Sigmoid colon (tissue), 7 donors: ENCODE measurements around the gene SLC6A5. TPM values are rescaled to one million over a fixed set of nuclear protein-coding genes. Genes with fewer than 3 reads are reported as not detected.
"Not testable (repeated sequence)": the region's sequence is repeated elsewhere in the genome, so short reads cannot be mapped to it uniquely, and the experiment has no call there.

ENCODE experiments used
- DNase-seq: peaks from one replicate; pipeline ENCODE4 v3.0.0-alpha.2; 2019
- H3K27ac ChIP-seq, 4 donors: fragments of 200-600 bp; sonication (generic); one replicate each; pipeline ENCODE4 v1.5.1; 2016 to 2019; ENCODE audit warnings: mild to moderate bottlenecking in 1 of 4
- H3K27me3 ChIP-seq, 3 donors: fragments of 200-600 bp; sonication (generic); one replicate each; pipeline ENCODE4 v1.5.1; 2019; ENCODE audit warnings: mild to moderate bottlenecking in 1 of 3
- H3K36me3 ChIP-seq, 4 donors: fragments of 200-600 bp; sonication (generic); one replicate each; pipeline ENCODE4 v1.5.1; 2016 to 2019
- H3K4me1 ChIP-seq, 4 donors: fragments of 200-600 bp; sonication (generic); one replicate each; pipeline ENCODE4 v1.5.1; 2017 to 2019
- H3K4me3 ChIP-seq, 4 donors: fragments of 200-600 bp; sonication (generic); one replicate each; pipeline ENCODE4 v1.5.1; 2017 to 2019; ENCODE audit warnings: mild to moderate bottlenecking in 2 of 4, moderate library complexity in 1 of 4
- H3K9me3 ChIP-seq, 4 donors: fragments of 200-600 bp in 3 of 4; sonication (generic) in 3 of 4; one replicate each; pipeline versions ENCODE4 v1.5.1 to v1.6.1; 2013 to 2019
- EP300 ChIP-seq, 4 donors: sonication (generic); formaldehyde crosslinking; IDR thresholded peaks; one replicate each; pipeline ENCODE4 v1.6.1; 2017; ENCODE audit warnings: antibody characterized with exemption in 4 of 4
- POLR2A ChIP-seq, 2 donors: fragments of 450-650 bp; IDR thresholded peaks; one replicate each; pipeline ENCODE4 v1.6.1; 2016; ENCODE audit warnings: antibody characterized with exemption in 2 of 2, mild to moderate bottlenecking in 2 of 2, moderate library complexity in 2 of 2
- POLR2AphosphoS5 ChIP-seq, 4 donors: sonication (generic); formaldehyde crosslinking; IDR thresholded peaks; one replicate each; pipeline ENCODE4 v1.6.1; 2017; ENCODE audit warnings: antibody characterized with exemption in 4 of 4
- WGBS, 2 donors: extraction: QIAGEN DNeasy Blood & Tissue Kit; methylation state at CpG; one replicate each; pipeline ENCODE4 v1.1.7; 2013; 5-methylcytosine and 5-hydroxymethylcytosine counted together
- intact Hi-C: fragments of 100-400 bp; cut with DNase I; formaldehyde crosslinking; loops from one replicate; pipeline ENCODE4 v1.15.1; 2023
- polyA plus RNA-seq, 3 donors: library from polyadenylated mRNA; stranded (reverse); fragments of 200-250 nt; gene quantifications; one replicate each; pipeline ENCODE4 v1.2.3, GENCODE V29; 2013
- total RNA-seq, 4 donors: library from RNA; depleted of rRNA; stranded (reverse); fragments of >200 nt; gene quantifications; one replicate each; pipeline ENCODE4 v1.1.0, GENCODE V29; 2016
- TF ChIP-seq, protein P1 (sequence below), 4 experiments: fragments of 450-650 bp in 3 of 4; fragments of 200-600 bp in 1 of 4; IDR thresholded peaks; one replicate each; pipeline ENCODE4 v1.5.1; 2016 to 2019; ENCODE audit warnings: antibody characterized with exemption in 4 of 4, mild to moderate bottlenecking in 3 of 4, moderate library complexity in 2 of 4
- donor health status: healthy with polysubstance abuse.
- donor health status: Bipolar disorder and iron deficiency.
- donor health status: healthy.

The SLC6A5 gene
- total and polyA plus RNA-seq, 7 donors, result under 0.01 TPM; not detected in 6

DNA sequence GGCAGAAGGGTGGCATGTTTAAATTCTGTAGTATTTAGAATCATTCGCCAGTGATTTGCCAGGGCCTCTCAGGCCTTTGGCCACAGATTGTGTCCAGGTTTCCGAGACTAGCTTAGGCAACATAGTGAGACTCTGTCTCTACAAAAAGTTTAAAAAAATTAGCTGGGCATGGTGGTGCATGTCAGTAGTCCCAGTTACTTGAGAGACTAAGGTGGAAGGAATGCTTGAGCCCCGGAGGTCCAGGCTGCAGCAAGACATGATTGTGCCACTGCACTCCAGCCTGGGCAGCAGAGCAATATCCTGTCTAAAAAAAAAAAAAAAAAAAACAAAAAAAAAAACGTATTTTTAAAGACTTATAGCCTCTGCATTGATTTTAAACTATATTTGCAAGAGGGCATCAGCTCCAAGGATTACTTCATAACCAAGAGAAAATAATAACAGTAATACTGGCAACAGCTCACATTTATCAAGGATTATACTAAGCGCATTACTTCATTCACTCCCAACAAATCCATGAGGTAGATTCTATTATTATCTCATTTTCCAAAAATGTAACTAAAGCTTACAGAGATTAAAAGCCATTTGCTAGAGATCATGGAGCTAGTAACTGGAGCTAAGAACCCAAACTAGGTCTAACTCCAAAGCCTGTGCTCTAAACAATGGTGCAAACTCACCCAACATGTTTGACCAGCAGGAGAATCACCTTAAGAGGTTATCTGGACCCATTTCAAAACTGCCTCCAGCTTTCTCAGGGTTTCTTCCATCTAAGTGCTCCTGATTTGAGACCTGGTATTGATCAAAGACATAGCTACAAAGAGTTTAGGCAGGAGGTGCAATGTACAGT is 32.6 kb upstream of the SLC6A5 start:
- intact Hi-C loops, result no loop called here
- Histone ChIP-seq H3K4me1 (no peaks in the 10 kb centered on the region), H3K9me3 (no peaks in the 10 kb centered on the region), H3K36me3 (no peaks in the 10 kb centered on the region), H3K27ac (no peak overlapping the region), H3K4me3 (no peak overlapping the region), H3K27me3 (no peaks in the 10 kb centered on the region)
- no peak for DNase-seq
- no peak for TF ChIP-seq POLR2A (IDR thresholded peaks at IDR 0.05)
- no peak for TF ChIP-seq EP300 (IDR thresholded peaks at IDR 0.05)
- no peak for TF ChIP-seq POLR2AphosphoS5 (IDR thresholded peaks at IDR 0.05)
- TF ChIP-seq, protein P1, sequence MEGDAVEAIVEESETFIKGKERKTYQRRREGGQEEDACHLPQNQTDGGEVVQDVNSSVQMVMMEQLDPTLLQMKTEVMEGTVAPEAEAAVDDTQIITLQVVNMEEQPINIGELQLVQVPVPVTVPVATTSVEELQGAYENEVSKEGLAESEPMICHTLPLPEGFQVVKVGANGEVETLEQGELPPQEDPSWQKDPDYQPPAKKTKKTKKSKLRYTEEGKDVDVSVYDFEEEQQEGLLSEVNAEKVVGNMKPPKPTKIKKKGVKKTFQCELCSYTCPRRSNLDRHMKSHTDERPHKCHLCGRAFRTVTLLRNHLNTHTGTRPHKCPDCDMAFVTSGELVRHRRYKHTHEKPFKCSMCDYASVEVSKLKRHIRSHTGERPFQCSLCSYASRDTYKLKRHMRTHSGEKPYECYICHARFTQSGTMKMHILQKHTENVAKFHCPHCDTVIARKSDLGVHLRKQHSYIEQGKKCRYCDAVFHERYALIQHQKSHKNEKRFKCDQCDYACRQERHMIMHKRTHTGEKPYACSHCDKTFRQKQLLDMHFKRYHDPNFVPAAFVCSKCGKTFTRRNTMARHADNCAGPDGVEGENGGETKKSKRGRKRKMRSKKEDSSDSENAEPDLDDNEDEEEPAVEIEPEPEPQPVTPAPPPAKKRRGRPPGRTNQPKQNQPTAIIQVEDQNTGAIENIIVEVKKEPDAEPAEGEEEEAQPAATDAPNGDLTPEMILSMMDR (IDR thresholded peaks at IDR 0.05), result no peak
- 66 to 74% methylated on average over 5 of the region's 5 CpGs for WGBS, 2 donors

DNA sequence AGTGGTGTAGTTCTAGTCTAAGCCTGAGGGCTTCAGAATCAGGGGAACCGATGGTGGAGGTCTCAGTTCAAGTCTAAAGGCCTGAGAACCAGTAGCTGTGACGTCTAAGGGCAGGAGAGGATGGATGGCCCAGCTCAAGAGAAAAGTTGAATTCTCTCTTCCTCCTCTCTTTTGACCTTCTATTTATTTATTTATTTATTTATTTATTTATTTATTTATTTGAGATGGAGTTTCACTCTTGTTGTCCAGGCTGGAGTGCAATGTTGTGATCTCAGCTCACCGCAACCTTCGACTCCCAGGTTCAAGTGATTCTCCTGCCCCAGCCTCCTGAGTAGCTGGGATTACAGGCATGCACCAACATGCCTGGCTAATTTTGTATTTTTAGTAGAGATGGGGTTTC is 19.7 kb upstream of the SLC6A5 start:
- intact Hi-C loops, H3K27me3 ChIP-seq, H3K4me3 ChIP-seq, H3K27ac ChIP-seq, H3K4me1 ChIP-seq, H3K9me3 ChIP-seq, DNase-seq, H3K36me3 ChIP-seq: not testable (repeated sequence)
- WGBS, 2 donors, result 82 to 89% methylated on average over 4 of the region's 4 CpGs

DNA sequence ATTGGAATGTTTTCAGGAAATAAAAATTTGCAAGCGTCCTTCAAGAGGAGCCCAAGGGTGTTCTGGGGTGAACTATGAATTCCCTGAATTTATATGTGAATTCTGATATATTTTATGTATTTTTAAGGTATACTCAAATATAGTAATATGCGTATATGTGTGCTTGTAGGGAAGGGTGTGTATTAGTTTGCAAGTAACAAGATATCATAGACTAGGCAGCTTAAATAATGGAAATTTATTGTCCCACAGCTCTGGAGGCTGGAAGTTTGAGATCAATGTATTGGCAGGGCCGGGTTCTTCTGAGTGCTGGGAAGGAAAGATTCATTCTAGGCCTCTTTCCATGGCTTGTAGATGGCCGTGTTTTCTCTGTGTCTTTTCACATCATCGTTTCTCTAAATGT is 16.2 kb upstream of the SLC6A5 start:
- 61 to 68% methylated on average over 5 of the region's 5 CpGs for WGBS, 2 donors
- no peaks in the 10 kb centered on the region for H3K36me3 ChIP-seq
- DNase-seq, result no peak
- H3K27me3 ChIP-seq, result no peaks in the 10 kb centered on the region
- intact Hi-C loops, result no loop called here
- H3K9me3 ChIP-seq, result no peaks in the 10 kb centered on the region
- no peak overlapping the region for H3K4me3 ChIP-seq
- TF ChIP-seq EP300 (IDR thresholded peaks at IDR 0.05) (no peak), POLR2A (IDR thresholded peaks at IDR 0.05) (no peak), POLR2AphosphoS5 (IDR thresholded peaks at IDR 0.05) (no peak)
- TF ChIP-seq, protein P1 (IDR thresholded peaks at IDR 0.05), result no peak
- H3K4me1 ChIP-seq, result no peaks in the 10 kb centered on the region
- H3K27ac ChIP-seq, result no peak overlapping the region

DNA sequence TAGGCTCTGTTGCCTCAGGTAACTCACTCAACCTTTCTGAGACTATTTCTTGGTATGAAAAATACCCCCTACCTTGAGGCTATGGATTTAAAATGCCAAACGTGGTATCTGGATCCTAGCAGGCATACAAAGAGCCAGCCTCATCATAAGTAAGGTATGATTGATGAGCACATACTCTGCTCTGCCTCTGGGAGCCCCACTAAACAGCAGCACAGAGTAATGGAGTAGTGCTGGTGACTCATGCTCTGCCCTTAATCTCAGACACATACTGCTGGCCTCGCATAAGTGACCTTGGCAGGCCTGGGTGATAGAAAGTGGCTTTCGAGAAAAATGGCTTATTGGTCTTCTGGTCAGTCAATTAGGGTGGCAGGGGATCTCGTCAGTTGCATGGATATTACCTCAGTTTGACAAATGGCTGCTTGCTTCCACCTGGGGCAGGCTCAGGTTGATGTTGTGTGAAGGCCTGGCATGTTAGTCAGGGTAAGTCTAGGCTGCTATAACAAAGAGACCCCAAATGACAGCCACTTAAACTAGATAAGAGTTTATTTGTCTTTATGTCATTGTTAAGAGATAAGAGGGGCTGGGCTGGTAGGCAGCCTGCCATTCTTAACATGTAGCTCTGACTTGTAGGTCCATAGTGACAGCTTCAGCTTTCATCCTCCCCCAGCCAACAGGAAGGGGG is 15.2 kb upstream of the SLC6A5 start:
- intact Hi-C loops, result no loop called here
- 67 to 70% methylated on average over 4 of the region's 4 CpGs for WGBS, 2 donors
- no peaks in the 10 kb centered on the region for H3K36me3 ChIP-seq
- no peak overlapping the region for H3K27ac ChIP-seq
- H3K27me3 ChIP-seq, result peaks cover 0 to 3% (median 0%) of the 10 kb centered on the region in 3 donors
- H3K4me3 ChIP-seq, result no peak overlapping the region
- H3K9me3 ChIP-seq, result no peaks in the 10 kb centered on the region
- H3K4me1 ChIP-seq, result no peaks in the 10 kb centered on the region
- DNase-seq, result no peak
- TF ChIP-seq EP300 (IDR thresholded peaks at IDR 0.05) (no peak), POLR2AphosphoS5 (IDR thresholded peaks at IDR 0.05) (no peak), POLR2A (IDR thresholded peaks at IDR 0.05) (no peak)
- TF ChIP-seq, protein P1 (IDR thresholded peaks at IDR 0.05), result no peak

DNA sequence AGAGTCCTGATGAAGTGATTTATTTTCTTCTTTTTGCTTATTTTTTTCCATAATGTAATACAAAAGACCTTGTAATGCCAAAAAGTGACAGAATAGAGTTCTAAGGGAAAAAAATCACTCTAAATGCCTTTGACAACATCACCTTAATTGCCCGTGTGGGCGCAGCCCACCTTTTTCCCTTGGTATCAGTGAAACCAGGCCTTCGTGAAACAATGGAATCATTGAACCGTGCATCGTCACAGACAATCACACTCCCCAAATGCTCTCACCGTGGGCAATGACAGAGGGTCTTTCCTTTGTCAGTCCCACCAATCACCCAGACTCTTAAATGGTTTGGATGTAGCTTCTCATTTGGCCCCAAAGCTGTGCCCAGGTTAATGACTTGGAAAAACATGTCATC is 9.6 kb upstream of the SLC6A5 start:
- H3K27me3 ChIP-seq, result peaks cover 0 to 24% (median 0%) of the 10 kb centered on the region in 3 donors
- intact Hi-C loops, result no loop called here
- no peaks in the 10 kb centered on the region for H3K36me3 ChIP-seq
- no peaks in the 10 kb centered on the region for H3K9me3 ChIP-seq
- no peaks in the 10 kb centered on the region for H3K4me1 ChIP-seq
- TF ChIP-seq POLR2AphosphoS5 (IDR thresholded peaks at IDR 0.05) (no peak), POLR2A (IDR thresholded peaks at IDR 0.05) (no peak), EP300 (IDR thresholded peaks at IDR 0.05) (no peak)
- TF ChIP-seq, protein P1 (IDR thresholded peaks at IDR 0.05), result no peak
- 38 to 61% methylated on average over 6 of the region's 6 CpGs for WGBS, 2 donors
- no peak overlapping the region for H3K4me3 ChIP-seq
- no peak for DNase-seq
- no peak overlapping the region for H3K27ac ChIP-seq
